Measurements from ENCODE around the gene RAB3GAP1. TPM values are rescaled to one million over a fixed set of nuclear protein-coding genes. Genes with fewer than 3 reads are reported as not detected.
"Not testable (repeated sequence)": the region's sequence is repeated elsewhere in the genome, so short reads cannot be mapped to it uniquely, and the experiment has no call there.

Gene RAB3GAP1
- polyA plus RNA-seq, 1 donor from 2014 or later, result 43.3 TPM

DNA sequence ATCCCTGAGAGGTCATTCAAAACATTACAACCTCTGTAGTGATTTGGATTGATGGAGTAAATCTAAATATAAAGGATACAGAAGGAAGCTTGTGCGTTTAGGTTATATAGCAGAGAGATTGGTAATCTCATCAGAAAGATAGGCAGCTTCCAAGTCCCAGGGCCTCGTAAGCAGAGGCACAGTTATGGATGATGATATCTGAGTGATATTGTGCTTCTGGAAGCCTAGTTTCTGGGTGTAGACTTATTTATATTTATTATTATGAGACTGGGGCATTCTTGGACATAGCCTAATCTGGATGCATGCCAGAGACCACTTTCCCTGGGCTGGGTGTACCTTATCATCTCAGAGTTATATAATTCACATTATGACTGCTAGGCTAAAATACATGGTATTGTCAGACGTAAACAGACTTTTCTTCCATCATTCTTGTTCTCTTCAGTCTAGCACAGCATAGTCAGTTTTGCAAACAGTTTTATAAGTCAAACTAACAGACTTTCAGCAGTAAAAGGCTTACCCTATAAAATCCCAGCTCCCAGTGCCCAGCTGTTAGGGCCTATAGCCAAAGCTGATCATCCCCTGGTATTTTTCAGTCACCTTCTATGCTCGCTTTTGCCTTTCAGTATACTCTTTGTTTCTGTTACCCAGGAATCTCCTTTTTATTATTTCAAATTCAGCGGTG is 47.9 kb downstream of the RAB3GAP1 start:
- Histone ChIP-seq H3K27ac (ENCODE audit: low read length) (no peak overlapping the region), H2AFZ (ENCODE audit: low read depth, low read length) (no peak overlapping the region), H3K79me2 (replicated peaks; ENCODE audit: insufficient read depth, low read length) (no peaks in the 10 kb centered on the region), H3K9me3 (ENCODE audit: low read length) (peaks cover 6% of the 10 kb centered on the region), H3K9ac (ENCODE audit: low read length) (no peak overlapping the region), H4K20me1 (ENCODE audit: insufficient read depth) (no peaks in the 10 kb centered on the region), H3F3A (ENCODE audit: insufficient read depth, low read length, poor library complexity, severe bottlenecking) (no peaks in the 10 kb centered on the region), H3K36me3 (ENCODE audit: insufficient read depth, low read length) (no peaks in the 10 kb centered on the region), H3K9me2 (ENCODE audit: insufficient read depth, low read length) (no peaks in the 10 kb centered on the region), H3K27me3 (ENCODE audit: insufficient read depth, low read depth, low read length) (no peaks in the 10 kb centered on the region), H3K4me3 (ENCODE audit: low read length) (no peak overlapping the region), H3K4me2 (ENCODE audit: low read length) (no peak overlapping the region)
- TF ChIP-seq, protein P1, sequence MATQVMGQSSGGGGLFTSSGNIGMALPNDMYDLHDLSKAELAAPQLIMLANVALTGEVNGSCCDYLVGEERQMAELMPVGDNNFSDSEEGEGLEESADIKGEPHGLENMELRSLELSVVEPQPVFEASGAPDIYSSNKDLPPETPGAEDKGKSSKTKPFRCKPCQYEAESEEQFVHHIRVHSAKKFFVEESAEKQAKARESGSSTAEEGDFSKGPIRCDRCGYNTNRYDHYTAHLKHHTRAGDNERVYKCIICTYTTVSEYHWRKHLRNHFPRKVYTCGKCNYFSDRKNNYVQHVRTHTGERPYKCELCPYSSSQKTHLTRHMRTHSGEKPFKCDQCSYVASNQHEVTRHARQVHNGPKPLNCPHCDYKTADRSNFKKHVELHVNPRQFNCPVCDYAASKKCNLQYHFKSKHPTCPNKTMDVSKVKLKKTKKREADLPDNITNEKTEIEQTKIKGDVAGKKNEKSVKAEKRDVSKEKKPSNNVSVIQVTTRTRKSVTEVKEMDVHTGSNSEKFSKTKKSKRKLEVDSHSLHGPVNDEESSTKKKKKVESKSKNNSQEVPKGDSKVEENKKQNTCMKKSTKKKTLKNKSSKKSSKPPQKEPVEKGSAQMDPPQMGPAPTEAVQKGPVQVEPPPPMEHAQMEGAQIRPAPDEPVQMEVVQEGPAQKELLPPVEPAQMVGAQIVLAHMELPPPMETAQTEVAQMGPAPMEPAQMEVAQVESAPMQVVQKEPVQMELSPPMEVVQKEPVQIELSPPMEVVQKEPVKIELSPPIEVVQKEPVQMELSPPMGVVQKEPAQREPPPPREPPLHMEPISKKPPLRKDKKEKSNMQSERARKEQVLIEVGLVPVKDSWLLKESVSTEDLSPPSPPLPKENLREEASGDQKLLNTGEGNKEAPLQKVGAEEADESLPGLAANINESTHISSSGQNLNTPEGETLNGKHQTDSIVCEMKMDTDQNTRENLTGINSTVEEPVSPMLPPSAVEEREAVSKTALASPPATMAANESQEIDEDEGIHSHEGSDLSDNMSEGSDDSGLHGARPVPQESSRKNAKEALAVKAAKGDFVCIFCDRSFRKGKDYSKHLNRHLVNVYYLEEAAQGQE (IDR thresholded peaks at IDR 0.05; ENCODE audit: borderline replicate concordance), result no peak
- TF ChIP-seq TAF1 (IDR thresholded peaks at IDR 0.05; ENCODE audit: low read depth) (no peak), POLR2AphosphoS5 (IDR thresholded peaks at IDR 0.05) (no peak), EP300 (conservative IDR thresholded peaks at IDR 0.05; ENCODE audit: poor library complexity, severe bottlenecking) (no peak), EZH2 (IDR thresholded peaks at IDR 0.05; ENCODE audit: borderline replicate concordance, insufficient read depth, low read length, poor library complexity, severe bottlenecking) (no peak), SMC3 (conservative IDR thresholded peaks at IDR 0.05; ENCODE audit: poor library complexity) (no peak), RAD21 (conservative IDR thresholded peaks at IDR 0.05) (no peak)

DNA sequence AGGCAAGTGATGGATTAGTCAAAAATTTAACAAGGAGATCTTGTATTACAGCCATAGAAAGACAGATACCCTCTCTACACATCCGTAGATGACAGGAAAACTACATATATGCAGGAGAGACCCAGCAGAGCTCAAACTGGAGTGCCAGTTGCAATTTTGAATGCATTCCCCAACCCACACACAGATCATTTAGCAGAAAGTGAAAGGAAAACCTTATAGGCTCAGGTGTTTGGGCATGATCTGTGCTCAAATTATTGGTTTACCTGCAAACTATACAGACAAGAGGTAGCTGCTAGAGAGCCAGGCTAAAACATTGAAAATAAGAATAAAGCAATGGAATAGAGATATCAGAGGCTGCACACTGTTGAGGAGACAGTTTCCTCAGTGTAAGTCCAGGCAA is 51.8 kb downstream of the RAB3GAP1 start:
- Histone ChIP-seq H3K9me2 (ENCODE audit: insufficient read depth, low read length) (no peaks in the 10 kb centered on the region), H3K79me2 (replicated peaks; ENCODE audit: insufficient read depth, low read length) (no peaks in the 10 kb centered on the region), H3K27me3 (ENCODE audit: insufficient read depth, low read depth, low read length) (no peaks in the 10 kb centered on the region), H3K9ac (ENCODE audit: low read length) (no peak overlapping the region), H2AFZ (ENCODE audit: low read depth, low read length) (no peak overlapping the region), H3F3A (ENCODE audit: insufficient read depth, low read length, poor library complexity, severe bottlenecking) (no peaks in the 10 kb centered on the region), H3K36me3 (ENCODE audit: insufficient read depth, low read length) (no peaks in the 10 kb centered on the region), H3K27ac (ENCODE audit: low read length) (no peak overlapping the region), H4K20me1 (ENCODE audit: insufficient read depth) (no peaks in the 10 kb centered on the region), H3K9me3 (ENCODE audit: low read length) (peaks cover 6% of the 10 kb centered on the region), H3K4me3 (ENCODE audit: low read length) (no peak overlapping the region), H3K4me2 (ENCODE audit: low read length) (no peak overlapping the region)
- no peak for TF ChIP-seq SMC3 (conservative IDR thresholded peaks at IDR 0.05; ENCODE audit: poor library complexity)
- TF ChIP-seq, protein P1 (IDR thresholded peaks at IDR 0.05; ENCODE audit: borderline replicate concordance), result no peak
- no peak for TF ChIP-seq RAD21 (conservative IDR thresholded peaks at IDR 0.05)
- TF ChIP-seq EZH2 (IDR thresholded peaks at IDR 0.05; ENCODE audit: borderline replicate concordance, insufficient read depth, low read length, poor library complexity, severe bottlenecking), result no peak
- no peak for TF ChIP-seq MXI1 (conservative IDR thresholded peaks at IDR 0.05; ENCODE audit: poor library complexity, severe bottlenecking)
- TF ChIP-seq TAF1 (IDR thresholded peaks at IDR 0.05; ENCODE audit: low read depth), result no peak
- TF ChIP-seq, protein P2, sequence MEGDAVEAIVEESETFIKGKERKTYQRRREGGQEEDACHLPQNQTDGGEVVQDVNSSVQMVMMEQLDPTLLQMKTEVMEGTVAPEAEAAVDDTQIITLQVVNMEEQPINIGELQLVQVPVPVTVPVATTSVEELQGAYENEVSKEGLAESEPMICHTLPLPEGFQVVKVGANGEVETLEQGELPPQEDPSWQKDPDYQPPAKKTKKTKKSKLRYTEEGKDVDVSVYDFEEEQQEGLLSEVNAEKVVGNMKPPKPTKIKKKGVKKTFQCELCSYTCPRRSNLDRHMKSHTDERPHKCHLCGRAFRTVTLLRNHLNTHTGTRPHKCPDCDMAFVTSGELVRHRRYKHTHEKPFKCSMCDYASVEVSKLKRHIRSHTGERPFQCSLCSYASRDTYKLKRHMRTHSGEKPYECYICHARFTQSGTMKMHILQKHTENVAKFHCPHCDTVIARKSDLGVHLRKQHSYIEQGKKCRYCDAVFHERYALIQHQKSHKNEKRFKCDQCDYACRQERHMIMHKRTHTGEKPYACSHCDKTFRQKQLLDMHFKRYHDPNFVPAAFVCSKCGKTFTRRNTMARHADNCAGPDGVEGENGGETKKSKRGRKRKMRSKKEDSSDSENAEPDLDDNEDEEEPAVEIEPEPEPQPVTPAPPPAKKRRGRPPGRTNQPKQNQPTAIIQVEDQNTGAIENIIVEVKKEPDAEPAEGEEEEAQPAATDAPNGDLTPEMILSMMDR (IDR thresholded peaks at IDR 0.05; ENCODE audit: poor library complexity, severe bottlenecking), result no peak
- no peak for TF ChIP-seq POLR2AphosphoS5 (IDR thresholded peaks at IDR 0.05)
- TF ChIP-seq EP300 (conservative IDR thresholded peaks at IDR 0.05; ENCODE audit: poor library complexity, severe bottlenecking), result no peak

DNA sequence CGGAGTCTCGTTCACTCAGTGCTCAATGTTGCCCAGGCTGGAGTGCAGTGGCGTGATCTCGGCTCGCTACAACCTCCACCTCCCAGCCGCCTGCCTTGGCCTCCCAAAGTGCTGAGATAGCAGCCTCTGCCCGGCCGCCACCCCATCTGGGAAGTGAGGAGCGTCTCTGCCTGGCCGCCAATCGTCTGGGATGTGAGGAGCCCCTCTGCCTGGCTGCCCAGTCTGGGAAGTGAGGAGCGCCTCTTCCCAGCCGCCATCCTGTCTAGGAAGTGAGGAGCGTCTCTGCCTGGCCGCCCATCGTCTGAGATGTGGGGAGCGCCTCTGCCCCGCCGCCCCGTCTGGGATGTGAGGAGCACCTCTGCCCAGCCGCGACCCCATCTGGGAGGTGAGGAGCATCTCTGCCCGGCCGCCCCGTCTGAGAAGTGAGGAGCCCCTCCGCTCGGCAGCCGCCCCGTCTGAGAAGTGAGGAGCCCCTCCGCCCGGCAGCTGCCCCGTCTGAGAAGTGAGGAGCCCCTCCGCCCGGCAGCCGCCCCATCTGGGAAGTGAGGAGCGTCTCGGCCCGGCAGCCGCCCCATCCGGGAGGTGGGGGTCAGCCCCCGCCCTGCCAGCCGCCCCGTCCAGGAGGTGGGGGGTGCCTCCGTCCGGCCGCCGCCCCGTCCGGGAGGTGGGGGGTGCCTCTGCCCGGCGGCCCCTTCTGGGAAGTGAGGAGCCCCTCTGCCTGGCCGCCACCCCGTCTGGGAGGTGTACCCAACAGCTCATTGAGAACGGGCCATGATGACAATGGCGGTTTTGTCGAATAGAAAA is 53.6 kb downstream of the RAB3GAP1 start:
- not testable (repeated sequence) for H3K27me3 ChIP-seq (ENCODE audit: insufficient read depth, low read depth, low read length); H3K36me3 ChIP-seq (ENCODE audit: insufficient read depth, low read length); H3K9me2 ChIP-seq (ENCODE audit: insufficient read depth, low read length); H3K27ac ChIP-seq (ENCODE audit: low read length); H2AFZ ChIP-seq (ENCODE audit: low read depth, low read length); H3K79me2 ChIP-seq (replicated peaks; ENCODE audit: insufficient read depth, low read length); H4K20me1 ChIP-seq (ENCODE audit: insufficient read depth); H3K4me2 ChIP-seq (ENCODE audit: low read length); H3K9me3 ChIP-seq (ENCODE audit: low read length); H3F3A ChIP-seq (ENCODE audit: insufficient read depth, low read length, poor library complexity, severe bottlenecking); H3K4me3 ChIP-seq (ENCODE audit: low read length); H3K9ac ChIP-seq (ENCODE audit: low read length)

Measured in neural cell (in vitro differentiated cells).